Activated CD4-positive, alpha-beta T cell treated with anti-CD3 and anti-CD28 coated beads for 24 hours (primary cell): ENCODE measurements around the gene PNPO.
"Not testable (repeated sequence)": the region's sequence is repeated elsewhere in the genome, so short reads cannot be mapped to it uniquely, and the experiment has no call there.

ENCODE experiments used
- DNase-seq, 2 donors: peaks; one replicate each; pipeline ENCODE4 v3.0.0-alpha.2; 2020; ENCODE audit warnings: low read depth in 2 of 2

PNPO gene

DNA sequence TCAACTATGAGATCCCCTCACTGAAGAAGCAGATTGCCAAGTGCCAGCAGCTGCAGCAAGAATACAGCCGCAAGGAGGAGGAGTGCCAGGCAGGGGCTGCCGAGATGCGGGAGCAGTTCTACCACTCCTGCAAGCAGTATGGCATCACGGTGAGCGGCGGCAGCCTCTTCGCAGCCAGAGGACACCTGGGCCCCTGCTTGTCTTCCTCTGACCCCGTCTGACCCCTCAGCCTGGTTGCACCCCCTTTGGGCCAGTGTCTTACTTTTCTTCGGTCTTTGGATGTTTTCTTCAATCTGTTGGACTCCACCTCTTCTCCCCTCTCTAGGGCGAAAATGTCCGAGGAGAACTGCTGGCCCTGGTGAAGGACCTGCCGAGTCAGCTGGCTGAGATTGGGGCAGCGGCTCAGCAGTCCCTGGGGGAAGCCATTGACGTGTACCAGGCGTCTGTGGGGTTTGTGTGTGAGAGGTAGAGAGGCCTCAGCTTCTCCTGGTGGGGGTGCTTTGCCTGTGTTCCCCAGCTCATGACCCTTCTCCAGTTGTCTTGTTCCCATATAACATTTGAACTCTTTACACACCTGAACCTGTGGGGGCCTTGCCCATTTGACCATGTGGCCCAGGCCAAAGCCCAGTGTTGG, 33.9 kb downstream of the PNPO start:
- no peak for DNase-seq

DNA sequence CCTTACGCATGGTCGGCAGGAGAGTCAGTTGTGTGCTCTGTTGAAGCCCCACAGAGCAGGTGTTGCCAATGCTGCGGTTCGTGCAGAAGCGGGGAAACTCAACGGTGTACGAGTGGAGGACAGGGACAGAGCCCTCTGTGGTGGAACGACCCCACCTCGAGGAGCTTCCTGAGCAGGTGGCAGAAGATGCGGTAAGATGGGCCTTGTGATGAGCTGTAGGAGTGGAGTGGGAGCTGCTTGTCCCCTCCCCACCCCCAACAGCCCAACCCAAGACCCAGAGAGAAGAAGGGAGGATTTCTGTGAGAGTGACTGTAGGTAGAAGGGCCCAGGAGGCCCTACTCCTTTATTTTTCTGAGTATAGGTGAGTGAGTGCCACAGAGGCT, 34.4 kb downstream of the PNPO start:
- no peak for DNase-seq

DNA sequence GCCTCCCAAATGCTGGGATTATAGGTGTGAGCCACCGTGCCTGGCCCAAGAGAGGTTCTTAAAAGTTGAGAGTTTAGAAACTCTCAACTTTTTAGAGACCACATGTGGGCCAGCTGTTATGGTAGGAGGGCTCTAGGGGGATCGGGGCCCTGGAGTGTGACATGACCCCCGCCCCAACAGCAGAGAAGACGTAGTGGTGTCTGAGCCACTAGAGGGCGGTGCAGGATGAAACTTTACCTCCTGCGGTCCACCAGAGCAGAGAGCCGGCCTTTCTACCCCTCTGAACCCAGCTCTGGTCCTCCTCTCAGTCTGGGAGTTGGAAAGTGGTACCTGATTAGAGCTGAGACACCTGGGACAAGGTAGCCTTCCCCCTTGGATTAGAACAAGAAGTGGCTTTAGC, 37.0 kb downstream of the PNPO start:
- DNase-seq, result peak; percentile 18 to 20

DNA sequence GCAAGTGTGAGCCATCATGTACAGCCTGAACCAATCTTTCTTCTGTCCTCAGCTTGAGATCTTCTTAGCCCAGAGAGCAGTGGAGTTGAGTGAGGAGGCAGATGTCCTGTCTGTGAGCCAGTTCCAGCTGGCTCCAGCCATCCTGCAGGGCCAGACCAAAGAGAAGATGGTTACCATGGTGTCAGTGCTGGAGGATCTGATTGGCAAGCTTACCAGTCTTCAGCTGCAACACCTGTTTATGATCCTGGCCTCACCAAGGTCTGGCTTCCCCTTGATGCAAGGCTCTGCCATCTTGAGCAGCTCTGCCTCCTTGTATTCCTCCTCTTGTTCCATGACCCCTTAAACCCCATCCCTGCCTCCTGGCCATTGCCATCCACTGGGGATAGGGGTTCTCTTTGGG, 39.2 kb downstream of the PNPO start:
- no peak for DNase-seq

DNA sequence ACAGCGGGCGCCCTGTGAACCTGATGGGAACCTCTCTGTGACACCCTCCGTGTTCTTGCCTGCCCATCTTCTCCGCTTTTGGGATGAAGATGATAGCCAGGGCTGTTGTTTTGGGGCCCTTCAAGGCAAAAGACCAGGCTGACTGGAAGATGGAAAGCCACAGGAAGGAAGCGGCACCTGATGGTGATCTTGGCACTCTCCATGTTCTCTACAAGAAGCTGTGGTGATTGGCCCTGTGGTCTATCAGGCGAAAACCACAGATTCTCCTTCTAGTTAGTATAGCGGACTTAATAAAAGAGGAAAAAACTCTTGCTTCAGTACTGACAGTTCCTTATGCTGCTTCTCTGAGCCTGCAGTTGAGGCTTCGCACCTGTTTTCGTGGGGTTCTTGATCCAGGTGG, 40.1 kb downstream of the PNPO start:
- DNase-seq, result no peak

DNA sequence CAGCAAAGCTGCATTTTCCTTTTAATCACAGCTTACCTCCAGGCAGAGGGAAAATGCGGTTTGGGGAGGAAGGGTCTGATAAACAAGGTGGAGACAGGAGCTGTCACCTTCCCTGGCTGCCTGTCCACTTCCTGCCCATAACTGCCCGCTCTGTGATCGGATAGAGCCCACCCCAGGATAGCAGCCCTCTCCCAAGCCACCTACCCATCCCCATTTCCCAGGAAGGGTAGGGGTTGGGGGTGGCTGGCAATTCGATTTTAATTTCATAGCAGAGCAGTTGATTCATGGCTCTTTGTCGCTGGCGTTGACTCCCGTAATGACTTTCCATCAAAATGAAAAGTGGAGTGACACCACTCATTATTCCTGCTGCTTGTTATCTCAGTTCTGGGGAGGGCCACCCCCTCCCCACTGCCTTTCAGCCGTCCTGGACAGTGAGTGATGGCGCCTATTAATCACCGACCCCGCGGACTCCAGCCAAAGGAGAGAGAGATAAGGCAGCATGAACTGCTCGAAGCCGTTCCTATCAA, 40.8 kb downstream of the PNPO start:
- DNase-seq, result no peak

DNA sequence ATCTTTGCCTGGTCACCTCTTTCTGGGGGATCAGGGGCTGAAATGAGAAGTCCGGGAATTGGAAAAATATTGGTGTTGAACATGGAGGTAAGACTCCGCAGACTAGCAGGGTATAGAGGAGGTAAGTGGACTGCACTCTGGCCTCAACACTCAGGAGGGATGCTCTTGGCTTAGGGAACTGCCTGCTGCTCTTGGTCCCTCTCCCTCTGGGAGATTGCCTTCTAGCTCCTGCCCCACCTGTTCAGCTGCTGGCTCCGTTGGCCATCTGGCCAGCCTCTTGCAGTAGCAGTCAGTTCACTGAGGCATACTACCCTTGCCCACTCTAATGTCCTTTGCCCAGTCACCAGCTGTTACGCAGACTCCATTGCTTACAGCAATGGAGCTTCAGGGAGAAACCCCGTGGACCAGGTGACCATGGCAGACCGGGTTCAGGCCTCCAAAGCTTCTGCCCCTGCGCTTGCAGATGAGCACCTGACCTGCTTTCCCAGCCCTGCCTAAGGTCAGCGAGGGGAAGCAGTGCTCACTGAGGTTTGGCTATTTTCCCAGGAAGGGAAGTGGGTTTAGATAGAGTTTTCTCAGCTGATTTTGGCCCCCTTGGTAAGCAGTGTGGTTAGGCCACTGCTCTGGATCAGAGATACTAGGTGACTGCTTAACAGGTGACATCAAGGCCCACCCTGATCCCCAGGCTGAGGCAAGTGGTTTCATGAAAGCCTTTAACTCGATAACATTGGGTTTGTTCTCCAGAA, 41.4 kb downstream of the PNPO start:
- DNase-seq, result no peak

DNA sequence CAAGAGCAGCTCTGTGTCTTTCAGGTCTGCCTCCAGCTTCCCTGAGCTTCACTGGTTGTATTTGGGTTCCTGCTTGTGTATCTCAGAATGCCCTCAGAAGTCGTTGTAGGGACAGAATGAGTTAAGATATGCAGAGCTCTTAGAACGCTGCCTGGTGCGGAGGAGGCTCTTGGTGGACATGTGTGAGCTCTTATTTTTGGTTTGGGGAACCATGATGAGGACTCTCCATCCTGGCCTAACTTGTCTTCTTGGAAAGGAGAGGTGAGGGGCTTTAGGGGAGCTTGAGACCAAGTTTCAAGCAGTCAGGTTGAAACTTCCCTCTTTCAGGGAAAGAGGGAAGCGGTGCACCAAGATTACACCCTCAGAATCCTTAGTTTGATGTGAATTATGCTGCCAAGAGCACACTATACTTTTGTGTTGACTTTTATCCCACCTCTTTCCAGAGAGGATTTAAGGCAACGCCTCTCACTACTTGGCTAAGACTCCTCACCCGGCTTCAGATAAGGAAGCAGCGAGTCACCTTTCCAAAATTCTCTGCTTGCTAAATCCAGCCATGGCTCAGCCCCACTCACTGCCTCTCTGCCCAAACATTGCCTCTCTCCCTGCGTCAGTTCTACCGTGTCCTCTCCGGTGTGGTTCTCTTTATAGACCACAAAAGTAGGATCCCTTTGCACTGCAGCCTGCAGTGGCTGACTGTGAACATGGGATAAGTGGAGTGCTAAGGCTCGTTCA, 42.3 kb downstream of the PNPO start:
- DNase-seq, result no peak

DNA sequence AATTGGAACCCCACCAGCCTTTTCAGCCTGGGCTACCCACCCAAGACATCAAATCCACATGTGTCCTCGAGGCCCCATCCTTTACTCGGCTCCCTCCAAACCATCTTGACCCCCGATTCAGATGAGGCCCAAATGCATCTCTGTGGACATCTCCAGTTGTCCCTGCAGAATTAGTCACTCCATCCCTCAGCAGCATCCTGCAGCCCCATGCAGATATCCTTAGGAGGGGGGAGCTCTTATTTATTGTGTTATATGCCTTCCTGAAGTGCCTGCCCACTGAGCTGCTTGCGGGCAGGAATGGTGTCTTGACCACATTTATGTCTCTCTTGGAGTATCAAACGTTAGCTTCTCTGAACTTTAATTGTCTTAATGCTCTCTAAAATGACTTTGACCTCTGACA, 45.1 kb downstream of the PNPO start:
- DNase-seq, result no peak

DNA sequence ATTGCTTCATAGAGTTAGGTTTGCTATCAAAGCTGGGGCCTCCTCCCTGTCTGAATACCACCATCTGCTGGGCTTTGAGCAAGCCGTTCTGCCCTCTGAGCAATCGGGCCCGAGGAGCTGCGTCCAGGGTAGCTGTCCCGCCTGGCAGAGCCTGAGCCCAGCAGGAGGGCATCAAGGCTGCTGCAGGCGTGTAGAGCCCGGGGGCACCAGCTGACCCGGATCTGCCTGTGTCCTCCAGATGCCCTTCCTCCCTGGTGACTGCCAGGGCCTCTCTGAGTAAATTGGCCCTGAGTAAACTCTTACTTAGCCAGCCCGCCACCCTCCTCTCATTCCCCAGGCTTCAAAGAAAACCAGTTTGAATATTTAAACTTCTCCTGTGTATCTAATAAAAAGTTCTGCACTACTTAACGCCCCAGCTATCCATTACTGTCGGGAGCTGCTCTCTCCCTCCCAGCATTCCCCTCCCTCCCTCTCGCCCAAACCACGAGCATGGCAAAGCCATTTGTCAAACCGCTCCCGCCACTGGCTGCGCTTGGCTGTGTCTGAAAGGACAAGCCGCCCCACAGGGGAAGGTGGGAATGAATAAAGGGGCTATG, 46.0 kb downstream of the PNPO start:
- no peak for DNase-seq

DNA sequence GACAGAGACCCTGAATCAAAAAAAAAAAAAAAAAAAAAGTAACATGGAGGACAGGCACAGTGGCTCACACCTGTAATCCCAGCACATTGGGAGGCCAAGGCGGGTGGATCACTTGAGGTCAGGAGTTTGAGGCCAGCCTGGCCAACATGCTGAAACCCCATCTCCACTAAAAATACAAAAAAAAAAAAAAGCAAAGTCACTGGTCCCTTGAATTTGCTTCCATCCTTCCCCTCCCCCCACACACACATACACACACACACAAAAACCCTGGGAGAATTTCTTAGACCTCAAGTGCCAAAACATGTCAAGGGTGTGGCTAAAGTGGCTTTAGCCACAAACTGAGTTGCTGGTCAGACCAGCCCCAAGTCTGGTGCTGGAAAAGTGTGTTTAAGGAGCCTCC, 47.1 kb downstream of the PNPO start:
- not testable (repeated sequence) for DNase-seq

DNA sequence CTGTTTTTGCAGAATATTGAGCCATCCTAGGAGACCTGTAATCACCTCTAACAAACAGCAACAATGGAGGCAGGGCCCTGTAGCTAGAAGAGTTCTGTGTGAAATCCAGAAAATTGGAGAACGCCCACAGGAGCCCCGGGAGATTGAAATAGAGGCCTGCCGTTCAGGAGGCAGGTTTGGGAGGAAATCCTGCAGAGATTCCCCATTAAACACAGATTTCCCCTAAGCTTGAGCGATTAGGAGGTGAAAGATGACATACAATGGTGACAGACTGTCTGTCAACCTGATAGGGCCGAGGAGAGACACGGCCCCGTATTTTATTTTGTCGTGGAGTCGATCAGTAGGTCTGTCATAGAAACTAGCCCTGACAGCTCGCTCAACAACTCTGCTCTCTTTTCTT, 47.8 kb downstream of the PNPO start:
- no peak for DNase-seq

DNA sequence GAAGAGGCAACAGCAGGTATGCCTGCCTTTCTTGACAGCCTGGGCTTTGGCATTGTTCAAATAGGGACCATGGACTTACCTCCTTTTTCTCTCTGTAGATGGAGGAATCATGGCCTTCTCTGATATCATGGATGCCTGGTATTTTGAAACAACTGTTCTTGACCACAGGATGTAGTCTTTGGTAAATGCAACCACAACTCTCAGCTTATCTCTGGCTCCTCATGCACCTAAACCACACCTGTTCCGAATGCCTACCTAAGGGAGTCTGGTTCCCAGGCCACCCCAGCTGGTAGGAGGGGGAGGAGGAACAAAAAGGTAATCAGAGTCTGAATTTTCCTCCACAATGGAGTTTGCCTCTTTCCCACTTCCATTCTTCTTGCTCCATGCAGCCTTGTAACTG, 48.3 kb downstream of the PNPO start:
- DNase-seq, result no peak

DNA sequence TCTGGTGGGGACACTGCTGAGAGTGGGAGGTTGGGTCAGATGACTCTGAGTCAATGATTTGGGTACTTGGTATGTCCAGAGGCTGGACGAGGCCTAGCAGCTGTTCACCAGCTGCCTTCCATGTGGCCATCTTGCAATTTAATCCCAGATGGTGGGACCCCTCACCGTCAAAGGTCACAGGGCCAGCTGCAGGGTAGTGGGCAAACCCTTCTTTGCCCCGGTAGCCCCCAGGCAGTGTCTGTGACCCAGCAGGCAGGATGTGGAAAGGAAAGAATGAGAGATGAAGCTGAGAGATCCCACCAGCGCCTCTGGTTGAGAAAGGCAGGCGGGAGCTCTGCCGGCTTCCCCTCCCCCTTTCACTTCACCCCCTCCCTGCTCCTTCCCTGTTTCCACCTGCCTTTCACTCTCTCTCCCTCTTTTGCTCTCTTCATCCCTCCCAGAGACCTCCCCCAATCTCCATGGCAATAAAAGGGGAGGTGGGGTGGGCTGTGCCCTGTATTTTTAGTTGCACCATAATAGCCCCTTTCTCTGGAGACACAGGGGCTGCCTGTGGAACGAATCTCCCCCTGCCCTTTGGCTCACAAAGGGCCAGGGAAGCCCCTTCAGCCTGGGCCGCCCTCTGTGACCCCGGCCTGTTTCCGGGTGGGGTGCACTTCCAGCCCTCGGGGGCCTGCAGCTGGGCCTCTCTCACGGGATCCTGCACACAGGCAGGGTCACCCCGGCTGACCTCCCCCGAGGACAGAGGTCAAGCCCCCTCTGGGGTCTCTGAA, 49.8 kb downstream of the PNPO start:
- no peak for DNase-seq

DNA sequence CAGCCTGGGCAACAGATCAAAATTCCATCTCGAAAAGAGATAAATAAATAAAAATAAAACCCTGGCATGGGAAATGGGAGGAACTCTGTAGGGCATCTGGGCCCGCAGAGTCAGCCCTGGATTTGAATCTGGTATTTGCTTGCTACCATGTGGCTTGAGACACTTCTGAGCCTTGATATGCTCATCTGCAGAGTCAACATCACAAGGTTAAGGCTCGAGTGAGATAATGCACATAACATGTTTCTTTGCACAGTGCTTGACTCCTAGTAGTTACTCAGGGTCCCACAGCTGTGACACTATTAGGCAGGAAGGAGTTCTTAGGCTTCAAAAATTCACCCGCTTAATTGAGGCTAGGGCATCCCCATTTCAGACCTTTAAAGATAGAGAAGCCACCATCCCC, 50.8 kb downstream of the PNPO start:
- DNase-seq, result no peak

DNA sequence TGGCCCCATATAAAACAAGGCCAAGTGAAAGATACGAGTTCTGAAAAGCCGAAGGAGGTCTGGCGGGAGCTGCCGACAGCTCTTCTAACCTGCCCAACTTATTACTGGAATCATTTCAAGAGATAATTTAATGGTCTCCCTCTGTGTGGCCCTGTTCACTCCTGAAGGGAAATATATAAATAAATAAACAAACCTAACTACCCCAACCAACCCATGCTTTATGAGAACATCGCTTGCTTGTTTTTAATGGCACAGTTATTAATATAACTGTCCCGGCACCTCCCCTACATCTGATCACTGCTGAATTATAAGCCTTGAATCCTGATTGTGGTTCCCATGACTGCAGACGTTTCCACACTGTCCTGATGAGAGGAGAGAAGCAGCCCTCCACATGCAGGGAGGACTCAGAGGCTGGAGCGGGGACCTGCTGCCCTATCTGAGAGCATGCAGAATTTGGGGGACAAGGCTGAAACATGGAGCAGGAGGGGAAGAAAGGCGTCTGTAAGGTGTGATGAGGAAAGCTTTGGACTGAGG, 51.7 kb downstream of the PNPO start:
- no peak for DNase-seq

DNA sequence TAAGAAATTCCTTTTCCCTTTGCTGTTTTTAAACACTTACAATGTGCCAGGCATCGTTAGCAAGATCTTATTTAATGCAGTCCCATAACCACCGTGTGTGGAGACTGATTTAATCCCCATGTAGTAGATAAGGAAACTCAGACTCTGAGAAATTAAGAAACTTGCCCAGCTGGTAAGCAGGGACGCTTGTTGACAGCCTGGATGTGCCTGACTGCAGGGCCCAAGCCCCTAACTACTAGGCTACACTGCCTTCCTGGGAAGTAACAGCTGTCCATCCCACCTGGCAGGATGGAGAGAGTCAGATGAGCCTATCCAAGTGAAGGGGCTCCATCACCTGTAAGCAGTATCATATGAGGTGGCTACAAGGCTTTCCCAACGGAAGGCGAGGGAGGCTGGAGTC, 52.6 kb downstream of the PNPO start:
- no peak for DNase-seq

DNA sequence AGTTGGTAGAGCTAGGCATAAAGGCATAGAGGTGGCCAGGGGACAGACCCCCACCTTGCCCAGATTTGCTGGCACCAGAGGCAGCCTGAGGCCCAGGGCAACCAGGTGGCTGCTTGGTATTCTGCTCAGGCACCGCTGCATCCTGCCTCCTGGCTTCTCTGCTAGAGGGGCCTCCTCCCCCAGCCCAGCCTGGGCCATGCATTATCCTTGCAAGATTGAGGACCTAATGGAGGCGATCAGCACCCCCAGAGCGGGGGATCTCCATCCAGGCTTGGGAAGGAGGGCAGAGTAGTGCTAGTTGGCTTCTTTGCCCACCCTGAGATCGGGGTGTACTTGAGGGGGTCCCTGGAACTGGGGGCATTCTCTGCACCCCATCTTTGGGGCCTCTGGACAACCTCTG, 53.4 kb downstream of the PNPO start:
- DNase-seq, result no peak

DNA sequence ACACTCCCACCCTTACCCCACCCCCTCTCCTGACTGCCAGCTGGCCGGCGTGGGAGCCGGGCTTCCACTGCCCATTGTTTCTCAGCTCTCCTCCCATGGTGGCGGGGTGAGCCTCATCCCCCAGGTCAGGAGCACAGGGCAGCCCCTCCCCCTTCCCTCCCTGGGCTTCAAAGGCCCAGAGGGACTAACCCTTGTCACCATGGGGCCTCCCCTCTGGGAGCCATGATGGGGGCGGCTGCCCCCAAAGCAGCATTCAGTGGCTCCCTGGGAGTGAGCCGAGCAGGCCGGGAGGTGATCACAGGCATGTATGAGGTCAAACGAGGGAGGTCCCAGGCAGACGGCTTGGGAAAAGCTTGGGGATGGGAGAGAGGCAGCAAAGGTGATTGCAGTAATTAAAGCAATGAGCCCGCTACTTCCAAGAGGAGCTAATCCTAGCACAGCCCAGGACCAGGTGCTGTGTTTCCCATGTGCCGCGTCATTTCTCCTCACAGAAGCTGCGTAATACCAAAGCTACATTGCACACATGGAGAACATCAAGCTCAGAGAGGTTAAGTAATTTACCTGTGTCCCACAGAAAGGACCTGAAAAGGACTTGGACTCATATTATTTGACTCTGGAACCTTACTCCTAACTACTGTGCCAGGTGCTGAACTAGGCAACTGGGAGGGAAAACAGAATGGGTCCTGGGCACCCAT, 54.0 kb downstream of the PNPO start:
- DNase-seq, result no peak

DNA sequence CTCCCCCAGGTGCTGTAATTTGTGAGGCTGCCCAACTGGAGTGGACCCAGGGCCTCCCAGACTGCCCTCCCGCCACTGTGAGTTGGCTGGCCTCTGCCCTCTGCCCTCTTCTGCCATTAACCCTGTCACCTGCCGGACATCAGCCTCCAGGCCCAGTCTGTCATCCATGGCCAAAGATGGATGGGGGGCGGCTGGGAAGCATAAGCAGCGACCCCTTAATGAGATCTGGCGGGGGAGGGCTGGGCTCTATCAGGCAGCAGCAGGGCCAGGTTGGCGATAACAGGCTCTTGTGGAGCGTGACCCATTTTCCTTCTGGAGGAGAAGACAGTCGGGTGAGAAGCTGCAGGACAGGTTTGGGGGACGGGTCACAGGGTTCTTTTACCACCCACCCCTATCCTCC, 54.8 kb downstream of the PNPO start:
- DNase-seq, result no peak

DNA sequence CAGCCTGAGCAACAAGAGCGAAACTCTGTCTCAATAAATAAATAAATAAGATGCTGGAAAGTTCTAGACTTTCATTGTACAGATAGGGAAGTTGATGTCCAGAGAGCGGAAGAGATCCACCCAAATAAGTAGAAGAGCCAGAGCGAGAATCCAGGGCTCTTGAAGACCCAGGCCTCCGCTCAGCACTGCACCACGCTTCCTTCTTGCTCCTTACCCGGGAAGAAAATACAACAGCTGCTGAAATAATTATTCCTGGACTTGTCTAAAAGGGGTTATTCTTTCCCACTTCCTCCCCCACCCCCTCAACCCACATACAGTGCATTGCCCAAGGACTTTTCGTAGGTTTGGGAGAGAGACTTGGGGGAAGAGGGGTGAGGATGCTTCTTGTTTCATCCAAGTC, 56.2 kb downstream of the PNPO start:
- no peak for DNase-seq
